CD4-positive, alpha-beta T cell (primary cell): ENCODE data around the gene MAMDC4. TPM values are rescaled to one million over a fixed set of nuclear protein-coding genes. Genes with fewer than 3 reads are reported as not detected.
"Not testable (repeated sequence)": the region's sequence is repeated elsewhere in the genome, so short reads cannot be mapped to it uniquely, and the experiment has no call there.

Source experiments
- ATAC-seq: fragments of 200-7000 bp; cut with Tn5 transposase; one replicate; pipeline ENCODE4 v1.10.0; 2022; ENCODE audit warnings: mild to moderate bottlenecking; ENCODE audit not compliant: poor library complexity
- CTCF ChIA-PET: fragments of 350-600 bp; sonication (Branson Sonifier 250); formaldehyde crosslinking; loops from one replicate; lab custom pipeline; 2021; ENCODE audit warnings: antibody characterized with exemption, inconsistent platforms; lab: Charles Lee
- POLR2A ChIA-PET: fragments of 350-600 bp; sonication (Branson Sonifier 250); formaldehyde crosslinking; loops from one replicate; lab custom pipeline; 2021; ENCODE audit warnings: antibody characterized with exemption, inconsistent platforms; lab: Charles Lee
- DNase-seq, 14 experiments: peaks; one replicate each; pipeline ENCODE4 v3.0.0-alpha.2; 2013 to 2020; ENCODE audit warnings: mixed read lengths in 2 of 14
- H3K27ac ChIP-seq, 2 donors: one replicate each; pipeline versions ENCODE4 v1.5.1 to v1.7.0; 2013; ENCODE audit warnings: low read length in 2 of 2, low read depth in 1 of 2, mild to moderate bottlenecking in 1 of 2
- H3K27me3 ChIP-seq, 2 experiments: 1 replicate in 1 of 2; 2 replicates in 1 of 2; pipeline versions ENCODE4 v1.6.1 to v1.7.0; 2013; ENCODE audit warnings: low read length in 2 of 2, control low read depth in 1 of 2, mild to moderate bottlenecking in 1 of 2, moderate library complexity in 1 of 2; ENCODE audit not compliant: insufficient read depth in 2 of 2, control insufficient read depth in 1 of 2
- H3K36me3 ChIP-seq: one replicate; pipeline ENCODE4 v1.6.1; 2013; ENCODE audit warnings: low read length, control low read depth; ENCODE audit not compliant: insufficient read depth
- H3K4me1 ChIP-seq: one replicate; pipeline ENCODE4 v1.6.1; 2013; ENCODE audit warnings: low read length, control low read depth; ENCODE audit not compliant: insufficient read depth
- H3K4me3 ChIP-seq: one replicate; pipeline ENCODE4 v1.5.1; 2013; ENCODE audit warnings: mild to moderate bottlenecking, low read length, moderate library complexity
- H3K9me3 ChIP-seq, 2 experiments: 1 replicate in 1 of 2; 2 replicates in 1 of 2; pipeline versions ENCODE4 v1.6.1 to v1.7.0; 2013; ENCODE audit warnings: low read length in 2 of 2, mild to moderate bottlenecking in 2 of 2, control low read depth in 1 of 2, moderate library complexity in 1 of 2; ENCODE audit not compliant: control insufficient read depth in 1 of 2, insufficient read depth in 1 of 2
- H3K27ac Mint-ChIP-seq: one replicate; pipeline ENCODE4 v1.8.0; 2020; ENCODE audit warnings: mixed read lengths
- H3K27me3 Mint-ChIP-seq: one replicate; pipeline ENCODE4 v1.8.0; 2021; ENCODE audit warnings: mixed read lengths
- H3K36me3 Mint-ChIP-seq: one replicate; pipeline ENCODE4 v1.8.0; 2021; ENCODE audit warnings: low read depth, mixed read lengths
- H3K4me1 Mint-ChIP-seq: one replicate; pipeline ENCODE4 v1.8.0; 2021; ENCODE audit warnings: low read depth, mixed read lengths
- H3K4me3 Mint-ChIP-seq: one replicate; pipeline ENCODE4 v1.8.0; 2020; ENCODE audit warnings: mild to moderate bottlenecking, mixed read lengths
- H3K9me3 Mint-ChIP-seq: one replicate; pipeline ENCODE4 v1.8.0; 2020; ENCODE audit warnings: mixed read lengths
- intact Hi-C, 2 experiments: fragments of 100-400 bp; cut with DNase I in 1 of 2; cut with micrococcal nuclease in 1 of 2; formaldehyde crosslinking; loops; one replicate each; pipeline versions ENCODE4 v1.15.1 to v1.9.0; 2023 to 2025; cut with DNase I, micrococcal nuclease
- total RNA-seq, 174 experiments: library from RNA in 2 of 174; stranded (reverse) in 2 of 174; gene quantifications; one replicate each; pipeline ENCODE4 v1.2.3 and lab custom pipeline; 2021 to 2026
- TF ChIP-seq, protein P1 (sequence below): fragments of 200-600 bp; IDR thresholded peaks from one replicate; pipeline ENCODE4 v1.8.0; 2022; ENCODE audit warnings: antibody characterized with exemption, mild to moderate bottlenecking

Gene MAMDC4
- total RNA-seq, 2 experiments from 2014 or later: 2.2 to 3.4 TPM

DNA sequence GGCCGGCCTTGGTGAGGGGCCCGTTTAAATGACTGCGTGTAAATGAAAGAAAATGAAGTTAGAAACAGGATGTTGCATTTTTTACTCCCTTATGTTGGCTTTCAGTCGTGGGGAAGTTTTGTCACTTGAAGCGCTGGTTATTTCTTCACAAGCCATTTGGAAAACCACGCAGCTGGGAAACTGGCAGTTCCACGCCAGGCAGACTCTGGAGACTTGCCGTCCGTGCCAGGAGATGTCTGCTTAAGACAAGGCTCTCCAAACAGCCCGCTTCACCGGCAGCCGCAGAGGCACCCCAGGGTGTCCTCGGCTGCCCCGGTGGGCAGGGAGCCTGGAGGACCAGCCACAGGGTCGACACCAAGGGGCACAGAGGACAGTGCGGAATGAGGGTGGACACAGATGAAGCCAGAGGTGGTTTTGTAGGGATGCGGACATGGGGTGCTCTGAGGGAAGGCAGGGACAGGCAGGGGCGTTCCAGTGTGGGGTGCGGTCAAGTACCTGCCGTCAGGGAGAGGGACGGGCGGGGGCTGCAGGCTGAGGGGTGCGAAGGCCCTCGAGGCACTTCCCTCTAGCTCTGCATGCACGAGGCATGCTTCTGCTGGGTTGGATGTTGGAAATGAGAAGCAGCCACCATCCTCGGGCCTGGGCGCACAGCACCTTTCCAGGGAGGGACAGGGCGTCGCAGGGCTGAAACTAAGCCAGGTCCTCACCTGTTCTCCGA lies 21.0 kb upstream of the MAMDC4 start:
- no peak overlapping the region for H3K4me3 ChIP-seq
- TF ChIP-seq, protein P1, sequence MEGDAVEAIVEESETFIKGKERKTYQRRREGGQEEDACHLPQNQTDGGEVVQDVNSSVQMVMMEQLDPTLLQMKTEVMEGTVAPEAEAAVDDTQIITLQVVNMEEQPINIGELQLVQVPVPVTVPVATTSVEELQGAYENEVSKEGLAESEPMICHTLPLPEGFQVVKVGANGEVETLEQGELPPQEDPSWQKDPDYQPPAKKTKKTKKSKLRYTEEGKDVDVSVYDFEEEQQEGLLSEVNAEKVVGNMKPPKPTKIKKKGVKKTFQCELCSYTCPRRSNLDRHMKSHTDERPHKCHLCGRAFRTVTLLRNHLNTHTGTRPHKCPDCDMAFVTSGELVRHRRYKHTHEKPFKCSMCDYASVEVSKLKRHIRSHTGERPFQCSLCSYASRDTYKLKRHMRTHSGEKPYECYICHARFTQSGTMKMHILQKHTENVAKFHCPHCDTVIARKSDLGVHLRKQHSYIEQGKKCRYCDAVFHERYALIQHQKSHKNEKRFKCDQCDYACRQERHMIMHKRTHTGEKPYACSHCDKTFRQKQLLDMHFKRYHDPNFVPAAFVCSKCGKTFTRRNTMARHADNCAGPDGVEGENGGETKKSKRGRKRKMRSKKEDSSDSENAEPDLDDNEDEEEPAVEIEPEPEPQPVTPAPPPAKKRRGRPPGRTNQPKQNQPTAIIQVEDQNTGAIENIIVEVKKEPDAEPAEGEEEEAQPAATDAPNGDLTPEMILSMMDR: no peak
- H3K36me3 ChIP-seq: peaks cover 43% of the 10 kb centered on the region
- no peaks in the 10 kb centered on the region for H3K9me3 ChIP-seq
- Mint-ChIP-seq H3K4me3 (no peak overlapping the region), H3K9me3 (no peaks in the 10 kb centered on the region), H3K27ac (no peak overlapping the region), H3K4me1 (no peaks in the 10 kb centered on the region), H3K27me3 (no peaks in the 10 kb centered on the region), H3K36me3 (peaks cover 32% of the 10 kb centered on the region)
- ChIA-PET CTCF (no interaction called here), POLR2A (no interaction called here)
- H3K4me1 ChIP-seq: no peaks in the 10 kb centered on the region
- intact Hi-C loops: no loop called here
- DNase-seq: no peak
- ATAC-seq: no peak
- no peak overlapping the region for H3K27ac ChIP-seq
- no peaks in the 10 kb centered on the region for H3K27me3 ChIP-seq

DNA sequence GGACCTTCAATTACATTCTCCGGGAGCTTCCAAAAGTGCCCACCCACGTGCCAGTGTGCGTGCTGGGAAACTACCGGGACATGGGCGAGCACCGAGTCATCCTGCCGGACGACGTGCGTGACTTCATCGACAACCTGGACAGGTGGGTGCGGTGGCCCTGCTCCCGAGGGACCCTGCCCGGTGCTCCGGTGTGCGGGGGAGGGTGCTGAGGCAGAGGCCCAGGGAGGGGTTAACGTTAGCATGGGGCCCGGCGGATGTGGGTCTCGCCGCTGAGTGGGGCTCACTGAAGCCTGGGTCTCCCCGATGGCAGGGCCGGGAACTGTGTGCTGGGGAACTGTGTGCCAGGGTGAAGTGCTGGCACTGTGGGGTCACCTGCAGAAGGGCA lies 20.4 kb upstream of the MAMDC4 start:
- Mint-ChIP-seq H3K27ac (no peak overlapping the region), H3K27me3 (no peaks in the 10 kb centered on the region), H3K4me1 (no peaks in the 10 kb centered on the region), H3K4me3 (no peak overlapping the region), H3K36me3 (peaks cover 32% of the 10 kb centered on the region), H3K9me3 (no peaks in the 10 kb centered on the region)
- no peak overlapping the region for H3K27ac ChIP-seq
- H3K36me3 ChIP-seq: peaks cover 40% of the 10 kb centered on the region
- H3K27me3 ChIP-seq: no peaks in the 10 kb centered on the region
- ChIA-PET CTCF (no interaction called here), POLR2A (no interaction called here)
- H3K4me3 ChIP-seq: no peak overlapping the region
- peak in 1 of 14 experiments; percentile 21 for DNase-seq
- H3K4me1 ChIP-seq: no peaks in the 10 kb centered on the region
- intact Hi-C loops: no loop called here
- no peak for ATAC-seq
- TF ChIP-seq, protein P1: no peak
- no peaks in the 10 kb centered on the region for H3K9me3 ChIP-seq

DNA sequence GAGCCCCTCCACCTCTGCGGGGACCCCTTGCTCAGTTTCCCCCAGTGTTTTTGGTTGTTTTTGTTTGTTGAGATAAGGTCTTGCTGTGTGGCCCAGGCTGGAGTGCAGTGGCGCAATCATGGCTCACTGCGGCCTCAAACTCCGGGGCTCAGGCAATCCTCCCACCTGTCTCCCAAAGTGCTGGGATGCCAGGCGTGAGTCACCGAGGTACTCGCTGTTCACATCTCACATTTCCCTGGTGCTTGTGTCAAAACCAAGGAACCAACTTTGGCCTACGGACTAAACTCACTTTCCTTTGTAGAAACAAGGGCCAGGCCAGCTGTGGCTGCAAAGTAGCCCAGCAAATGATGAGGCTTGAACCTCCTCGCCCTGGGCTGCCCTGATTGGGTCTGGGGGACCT lies 19.6 kb upstream of the MAMDC4 start:
- DNase-seq: no peak
- H3K27me3 ChIP-seq: no peaks in the 10 kb centered on the region
- intact Hi-C loops: no loop called here
- Mint-ChIP-seq H3K4me1 (no peaks in the 10 kb centered on the region), H3K9me3 (no peaks in the 10 kb centered on the region), H3K27me3 (no peaks in the 10 kb centered on the region), H3K4me3 (no peak overlapping the region), H3K36me3 (peaks cover 32% of the 10 kb centered on the region), H3K27ac (no peak overlapping the region)
- ChIA-PET CTCF (no interaction called here), POLR2A (no interaction called here)
- H3K4me3 ChIP-seq: no peak overlapping the region
- H3K36me3 ChIP-seq: peaks cover 36% of the 10 kb centered on the region
- TF ChIP-seq, protein P1: no peak
- no peak for ATAC-seq
- no peak overlapping the region for H3K27ac ChIP-seq
- no peaks in the 10 kb centered on the region for H3K9me3 ChIP-seq
- H3K4me1 ChIP-seq: no peaks in the 10 kb centered on the region

DNA sequence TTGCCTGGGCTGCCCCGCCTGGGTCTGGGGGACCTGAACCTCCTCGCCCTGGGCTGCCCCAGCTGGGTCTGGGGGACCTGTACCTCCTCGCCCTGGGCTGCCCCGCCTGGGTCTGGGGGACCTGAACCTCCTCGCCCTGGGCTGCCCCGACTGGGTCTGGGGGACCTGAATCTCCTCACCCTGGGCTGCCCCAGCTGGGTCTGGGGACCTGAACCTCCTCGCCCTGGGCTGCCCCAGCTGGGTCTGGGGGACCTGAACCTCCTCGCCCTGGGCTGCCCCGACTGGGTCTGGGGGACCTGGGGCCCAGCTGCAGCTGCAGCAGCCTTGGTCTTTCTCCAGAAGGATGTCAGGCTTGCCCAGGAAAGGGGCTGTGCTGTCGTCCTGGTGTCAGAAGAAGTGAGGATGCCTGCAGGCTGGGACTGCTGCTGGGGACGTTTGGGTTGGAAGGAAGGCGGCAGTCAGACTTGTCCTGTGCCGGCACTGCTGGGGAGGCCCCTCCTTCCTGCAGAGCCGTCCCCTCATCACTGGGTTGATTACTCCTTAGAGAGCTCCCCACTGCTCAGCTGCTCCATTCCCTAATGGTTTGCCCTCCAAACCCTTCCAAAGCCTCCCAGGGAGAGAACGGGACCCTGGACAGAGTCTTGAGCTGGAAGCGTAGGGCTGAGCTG lies 18.6 kb upstream of the MAMDC4 start:
- intact Hi-C loops, CTCF ChIA-PET: not testable (repeated sequence)

More for the DNA sequence above, 18.6 kb upstream of the MAMDC4 start:
- H3K9me3 ChIP-seq, H3K4me1 Mint-ChIP-seq, H3K27ac Mint-ChIP-seq, DNase-seq, H3K9me3 Mint-ChIP-seq, H3K4me1 ChIP-seq, POLR2A ChIA-PET, H3K27me3 Mint-ChIP-seq, H3K27ac ChIP-seq, H3K4me3 Mint-ChIP-seq, ATAC-seq, H3K4me3 ChIP-seq, H3K27me3 ChIP-seq: not testable (repeated sequence)
- H3K36me3 Mint-ChIP-seq: peaks cover 32% of the 10 kb centered on the region
- peaks cover 37% of the 10 kb centered on the region for H3K36me3 ChIP-seq
